Transverse colon (tissue), 4 donors: ENCODE measurements around the gene GLI3.

ENCODE experiments used
- EP300 ChIP-seq: sonication (generic); formaldehyde crosslinking; IDR thresholded peaks from one replicate; pipeline ENCODE4 v1.6.1; 2017; ENCODE audit warnings: antibody characterized with exemption, low read depth
- POLR2A ChIP-seq: fragments of 450-650 bp; IDR thresholded peaks from one replicate; pipeline ENCODE4 v1.6.1; 2016; ENCODE audit warnings: antibody characterized with exemption, mild to moderate bottlenecking, moderate library complexity
- POLR2AphosphoS5 ChIP-seq, 3 donors: sonication (generic); formaldehyde crosslinking; IDR thresholded peaks; one replicate each; pipeline ENCODE4 v1.6.1; 2016; ENCODE audit warnings: antibody characterized with exemption in 3 of 3
- TF ChIP-seq, protein P1 (sequence below), 5 experiments: fragments of 200-600 bp in 3 of 5; fragments of 450-650 bp in 2 of 5; sonication (generic) in 3 of 5; IDR thresholded peaks; 1 replicate in 2 of 5; 2 replicates in 3 of 5; pipeline ENCODE4 v1.5.1; 2016 to 2017; ENCODE audit warnings: antibody characterized with exemption in 5 of 5, inconsistent platforms in 3 of 5, mild to moderate bottlenecking in 2 of 5, moderate library complexity in 1 of 5

DNA sequence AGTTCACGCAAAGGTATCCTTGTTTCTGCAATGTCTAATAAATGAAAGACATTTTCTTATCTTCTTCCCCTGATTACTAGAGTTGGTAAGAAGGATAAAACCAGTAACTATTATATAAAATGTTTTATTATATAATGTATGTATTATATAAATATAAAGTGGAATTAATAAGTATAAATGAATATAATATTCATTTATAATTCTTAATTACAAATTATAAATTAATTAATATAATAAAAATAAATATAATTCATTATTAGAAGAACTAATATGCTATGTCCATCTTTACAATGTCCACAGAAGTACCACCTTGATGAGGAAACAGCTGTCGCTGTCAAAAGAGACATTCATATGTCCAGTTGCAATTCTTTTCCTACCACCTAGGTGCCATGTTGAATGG, 177.7 kb downstream of the GLI3 start:
- TF ChIP-seq, protein P1, sequence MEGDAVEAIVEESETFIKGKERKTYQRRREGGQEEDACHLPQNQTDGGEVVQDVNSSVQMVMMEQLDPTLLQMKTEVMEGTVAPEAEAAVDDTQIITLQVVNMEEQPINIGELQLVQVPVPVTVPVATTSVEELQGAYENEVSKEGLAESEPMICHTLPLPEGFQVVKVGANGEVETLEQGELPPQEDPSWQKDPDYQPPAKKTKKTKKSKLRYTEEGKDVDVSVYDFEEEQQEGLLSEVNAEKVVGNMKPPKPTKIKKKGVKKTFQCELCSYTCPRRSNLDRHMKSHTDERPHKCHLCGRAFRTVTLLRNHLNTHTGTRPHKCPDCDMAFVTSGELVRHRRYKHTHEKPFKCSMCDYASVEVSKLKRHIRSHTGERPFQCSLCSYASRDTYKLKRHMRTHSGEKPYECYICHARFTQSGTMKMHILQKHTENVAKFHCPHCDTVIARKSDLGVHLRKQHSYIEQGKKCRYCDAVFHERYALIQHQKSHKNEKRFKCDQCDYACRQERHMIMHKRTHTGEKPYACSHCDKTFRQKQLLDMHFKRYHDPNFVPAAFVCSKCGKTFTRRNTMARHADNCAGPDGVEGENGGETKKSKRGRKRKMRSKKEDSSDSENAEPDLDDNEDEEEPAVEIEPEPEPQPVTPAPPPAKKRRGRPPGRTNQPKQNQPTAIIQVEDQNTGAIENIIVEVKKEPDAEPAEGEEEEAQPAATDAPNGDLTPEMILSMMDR (IDR thresholded peaks at IDR 0.05): no peak
- TF ChIP-seq EP300 (no peak), POLR2A (no peak), POLR2AphosphoS5 (IDR thresholded peaks at IDR 0.05) (no peak)
